PC-9 (cell line): ENCODE measurements around the gene ENTREP3.
"Not testable (repeated sequence)": the region's sequence is repeated elsewhere in the genome, so short reads cannot be mapped to it uniquely, and the experiment has no call there.

ENCODE experiments used
- EZH2 ChIP-seq: fragments of 200-600 bp; sonication (generic); IDR thresholded peaks from 2 replicates; pipeline ENCODE4 v1.8.0; 2017; ENCODE audit warnings: antibody characterized with exemption, low read depth
- TF ChIP-seq, protein P1 (sequence below): fragments of 200-600 bp; sonication (generic); conservative IDR thresholded peaks from 2 replicates; pipeline ENCODE4 v1.6.1; 2017; ENCODE audit warnings: mixed run types, antibody characterized with exemption, mild to moderate bottlenecking, moderate library complexity

DNA sequence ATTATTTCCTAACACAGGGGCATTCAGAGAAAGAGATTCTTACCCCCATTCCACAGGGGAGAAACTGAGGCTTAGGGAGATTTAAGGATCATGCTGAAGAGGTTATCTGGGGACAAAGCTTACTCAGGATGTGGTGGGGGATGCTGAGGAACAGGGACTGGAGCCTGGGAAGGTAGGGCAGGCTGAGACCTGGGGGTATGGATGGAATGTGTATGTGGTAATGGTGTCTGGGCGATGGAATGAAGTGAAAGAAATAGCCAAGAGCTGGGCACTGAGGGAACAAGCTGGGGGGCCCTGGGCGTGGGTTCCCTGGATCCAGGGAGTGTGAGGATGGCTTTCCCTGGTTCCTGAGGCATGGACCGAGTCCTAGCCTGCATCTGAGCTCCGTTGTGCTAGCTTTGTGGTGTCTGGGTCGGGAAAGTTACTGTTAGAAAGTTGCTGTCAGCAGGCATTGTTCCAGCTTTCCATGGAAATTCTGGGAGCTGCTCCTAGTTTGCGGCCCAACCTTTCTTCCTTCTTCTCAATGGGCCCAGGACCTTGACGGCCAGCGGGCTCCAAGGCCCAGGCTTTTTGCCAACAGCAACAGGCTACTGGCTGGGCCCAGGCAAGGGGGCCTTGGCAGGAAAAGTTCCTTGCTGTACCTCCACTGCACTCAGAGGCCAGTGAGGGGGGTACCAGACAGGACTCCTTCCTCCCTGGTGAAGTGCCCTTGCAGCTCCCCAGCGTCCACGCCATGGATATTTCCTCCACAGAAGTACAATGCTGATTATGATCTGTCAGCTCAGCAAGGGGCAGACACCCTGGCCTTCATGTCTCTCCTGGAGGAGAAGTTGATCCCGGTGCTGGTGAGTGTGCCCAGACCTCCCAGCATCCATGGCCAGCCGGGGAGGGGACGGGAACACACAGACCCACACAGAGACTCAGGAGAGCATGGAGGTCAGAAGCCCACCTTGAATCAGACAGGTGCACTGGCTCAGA is 23.0 kb downstream of the ENTREP3 start:
- TF ChIP-seq, protein P1, sequence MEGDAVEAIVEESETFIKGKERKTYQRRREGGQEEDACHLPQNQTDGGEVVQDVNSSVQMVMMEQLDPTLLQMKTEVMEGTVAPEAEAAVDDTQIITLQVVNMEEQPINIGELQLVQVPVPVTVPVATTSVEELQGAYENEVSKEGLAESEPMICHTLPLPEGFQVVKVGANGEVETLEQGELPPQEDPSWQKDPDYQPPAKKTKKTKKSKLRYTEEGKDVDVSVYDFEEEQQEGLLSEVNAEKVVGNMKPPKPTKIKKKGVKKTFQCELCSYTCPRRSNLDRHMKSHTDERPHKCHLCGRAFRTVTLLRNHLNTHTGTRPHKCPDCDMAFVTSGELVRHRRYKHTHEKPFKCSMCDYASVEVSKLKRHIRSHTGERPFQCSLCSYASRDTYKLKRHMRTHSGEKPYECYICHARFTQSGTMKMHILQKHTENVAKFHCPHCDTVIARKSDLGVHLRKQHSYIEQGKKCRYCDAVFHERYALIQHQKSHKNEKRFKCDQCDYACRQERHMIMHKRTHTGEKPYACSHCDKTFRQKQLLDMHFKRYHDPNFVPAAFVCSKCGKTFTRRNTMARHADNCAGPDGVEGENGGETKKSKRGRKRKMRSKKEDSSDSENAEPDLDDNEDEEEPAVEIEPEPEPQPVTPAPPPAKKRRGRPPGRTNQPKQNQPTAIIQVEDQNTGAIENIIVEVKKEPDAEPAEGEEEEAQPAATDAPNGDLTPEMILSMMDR: not testable (repeated sequence)
- not testable (repeated sequence) for TF ChIP-seq EZH2
